Left cardiac atrium (tissue), 4 donors: ENCODE measurements around the gene SEPTIN10. TPM values are rescaled to one million over a fixed set of nuclear protein-coding genes. Genes with fewer than 3 reads are reported as not detected.
"Not testable (repeated sequence)": the region's sequence is repeated elsewhere in the genome, so short reads cannot be mapped to it uniquely, and the experiment has no call there.

Experiments used
- ATAC-seq, 2 donors: fragments of 200-7000 bp; cut with Tn5 transposase; one replicate each; pipeline ENCODE4 v1.9.1; 2020; ENCODE audit warnings: mild to moderate bottlenecking in 2 of 2, moderate library complexity in 2 of 2
- DNase-seq: peaks from one replicate; pipeline ENCODE4 v3.0.0-alpha.2; 2020
- intact Hi-C, 2 donors: fragments of 100-400 bp; cut with DNase I; formaldehyde crosslinking; loops; one replicate each; pipeline versions ENCODE4 v1.14.1 to v1.15.1; 2022 to 2023
- total RNA-seq, 2 donors: library from RNA; stranded (reverse); fragmentation: NEBNext Ultra II Directional; extraction: Animal tissue kit (Norgen Biotek cat#: 25700); gene quantifications; one replicate each; pipeline ENCODE4 v1.2.1, GENCODE V29; 2021
- donor health status: DM: no; HTN: yes; CAD: no.
- donor health status: DM: no; HTN: yes; CAD: no; lungs with severe emphysema.
- donor health status: DM: yes; HTN: yes; CAD: no.
- donor health status: Dilated cardiomyopathy.

The SEPTIN10 gene
- total RNA-seq, 2 donors from 2014 or later = 50.6 to 63.4 TPM

GRCh38 chr2:109560265-109560664 is 53.5 kb downstream of the SEPTIN10 start:
- ATAC-seq (no peak), DNase-seq (no peak)
- intact Hi-C loops = no loop called here

- peak in 1 of 2 donors; percentile 41 for ATAC-seq
- intact Hi-C loops = loop anchor here in 1 of 2 donors (10.0 kb wide), 1 partner anchor 47 kb away; no protein-coding TSS in a partner anchor
- DNase-seq = no peak
Observed at GRCh38 chr2:109558076-109558882, 55.5 kb downstream of the SEPTIN10 start.

DNA sequence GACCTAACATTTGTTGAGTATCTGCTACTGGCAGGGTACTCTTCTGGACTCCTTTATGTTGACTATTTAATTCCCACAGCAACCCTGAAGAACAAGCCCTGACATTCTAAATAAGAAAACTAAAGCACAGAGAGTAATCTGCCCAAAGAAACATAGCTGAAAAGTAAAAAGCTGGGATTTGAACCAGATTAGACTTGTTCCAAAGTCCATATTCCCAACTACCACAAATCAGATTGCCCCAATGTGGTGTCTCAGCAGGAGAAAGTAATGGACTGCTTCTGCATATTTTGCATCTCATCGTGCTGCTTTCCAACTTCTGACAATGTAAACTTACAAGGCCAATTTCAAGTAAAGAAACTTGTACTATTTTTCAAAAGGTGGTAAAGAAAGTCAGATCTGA is 56.5 kb downstream of the SEPTIN10 start:
- ATAC-seq (no peak), DNase-seq (no peak)
- intact Hi-C loops = loop anchor here in 1 of 2 donors (10.0 kb wide), 1 partner anchor 47 kb away; no protein-coding TSS in a partner anchor

DNA sequence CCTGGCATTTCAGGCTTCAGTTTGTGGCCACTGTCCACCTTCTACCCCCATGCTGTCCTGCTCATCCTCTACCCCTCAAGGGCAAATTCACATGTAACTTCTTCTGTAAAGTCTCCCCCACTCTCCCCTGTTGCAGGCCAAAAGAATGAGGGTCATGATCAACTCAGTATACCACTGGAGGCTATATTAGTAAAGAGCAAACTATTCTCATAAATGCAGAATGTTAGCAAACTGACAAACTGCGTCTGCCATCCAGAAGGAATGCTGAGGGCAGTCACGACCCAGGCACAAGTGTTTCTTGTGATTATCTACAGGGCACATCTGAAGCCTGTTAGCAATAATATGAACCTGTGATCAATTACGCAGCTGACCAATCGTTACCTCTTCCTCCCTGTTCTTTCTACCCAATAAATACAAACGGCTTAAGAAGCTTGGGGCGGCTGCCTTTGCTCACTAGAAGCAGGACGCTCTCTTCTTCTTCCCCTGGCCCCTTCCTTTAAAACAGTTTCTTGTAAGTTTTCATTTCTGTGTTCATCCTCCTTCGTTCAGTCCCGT is 58.3 kb downstream of the SEPTIN10 start:
- intact Hi-C loops = loop anchor here in 1 of 2 donors (10.0 kb wide), 1 partner anchor 49 kb away; no protein-coding TSS in a partner anchor
- ATAC-seq = no peak
- no peak for DNase-seq

- ATAC-seq (no peak), DNase-seq (no peak)
- intact Hi-C loops = loop anchor here in 1 of 2 donors (10.0 kb wide), 1 partner anchor 50 kb away; no protein-coding TSS in a partner anchor
Observed at GRCh38 chr2:109554758-109555157, 59.0 kb downstream of the SEPTIN10 start.

DNA sequence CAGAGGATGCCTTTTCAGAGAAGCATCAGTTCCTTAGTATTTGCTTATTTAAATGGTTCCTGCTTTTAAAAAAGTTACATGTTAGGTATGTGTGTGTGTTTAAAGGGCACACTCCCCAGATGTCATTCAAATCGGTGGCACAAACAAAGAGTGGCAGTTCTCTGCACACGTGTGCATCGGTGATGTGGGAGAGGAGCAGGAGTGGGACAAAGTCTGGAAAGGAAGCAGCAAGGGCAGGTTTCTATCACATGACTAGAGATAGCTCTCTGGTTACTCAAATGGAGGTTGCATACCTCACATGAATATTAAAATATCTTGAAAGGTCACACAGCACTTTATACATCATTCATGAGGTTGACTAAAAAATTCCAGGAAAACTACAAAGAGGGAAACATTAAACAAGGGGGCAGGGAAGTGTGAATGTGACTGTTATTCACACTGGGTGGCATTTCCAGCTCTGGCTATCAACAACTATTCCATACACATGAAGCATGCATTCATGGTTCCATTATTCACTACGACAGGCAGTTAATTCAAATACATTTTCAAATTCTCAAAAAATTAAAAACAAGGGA is 64.7 kb downstream of the SEPTIN10 start:
- intact Hi-C loops = loop anchor here in 1 of 2 donors (5.0 kb wide), 1 partner anchor 168 kb away; no protein-coding TSS in a partner anchor
- no peak for ATAC-seq
- DNase-seq = no peak

- ATAC-seq = no peak
- no peak for DNase-seq
- intact Hi-C loops = loop anchor here in 1 of 2 donors (2.0 to 5.0 kb wide), 2 partner anchors 170 to 184 kb away; no protein-coding TSS in a partner anchor
Observed at GRCh38 chr2:109547280-109547679, 66.5 kb downstream of the SEPTIN10 start.

DNA sequence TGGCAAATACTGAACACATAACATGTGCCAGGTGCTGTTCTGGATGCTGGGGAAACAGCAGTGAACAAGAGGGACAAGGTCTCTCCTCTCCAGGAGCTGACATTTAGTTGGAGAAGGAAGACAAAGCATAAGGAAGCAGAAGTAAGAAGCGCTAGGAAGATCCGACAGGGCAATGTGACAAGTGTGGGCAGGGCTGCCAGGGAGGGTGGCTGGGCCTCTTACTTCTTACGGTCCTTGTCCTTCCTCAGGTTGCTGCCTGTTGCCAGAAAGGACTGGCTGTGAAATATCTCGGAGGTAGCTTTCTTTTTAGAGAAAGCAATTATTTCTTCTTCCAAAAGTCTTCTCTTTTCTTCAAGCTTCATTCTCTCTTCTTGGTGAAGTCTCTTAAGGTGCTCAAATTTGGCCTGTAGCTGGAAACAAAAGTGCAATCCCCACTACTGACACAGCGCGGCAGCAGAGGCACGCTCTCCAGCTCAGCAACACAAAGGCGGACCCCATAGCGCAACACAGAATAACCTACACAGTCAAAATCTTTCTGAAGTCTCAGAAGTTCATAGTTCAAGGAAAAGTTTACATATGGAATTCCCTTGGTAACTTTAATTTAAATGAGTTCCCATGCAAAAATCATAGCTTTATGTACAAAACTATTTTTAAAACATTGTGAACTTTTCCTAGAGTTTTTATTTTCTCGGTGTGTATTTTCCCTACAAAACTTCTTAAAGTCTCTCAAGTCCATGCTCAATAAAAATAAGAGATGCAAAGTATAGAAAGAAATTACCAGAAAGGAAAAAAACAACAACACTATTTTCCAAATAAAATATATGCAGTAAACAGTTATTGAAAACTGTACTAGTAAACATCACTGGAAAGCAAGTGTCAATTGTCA is 67.7 kb downstream of the SEPTIN10 start:
- intact Hi-C loops = loop anchor here in 1 of 2 donors (2.0 to 5.0 kb wide), 2 partner anchors 171 to 185 kb away; no protein-coding TSS in a partner anchor
- peak; percentile 86 to 91 for ATAC-seq
- peak; percentile 64 for DNase-seq

GRCh38 chr2:109542384-109542783 is 71.4 kb downstream of the SEPTIN10 start:
- intact Hi-C loops = no loop called here

DNA sequence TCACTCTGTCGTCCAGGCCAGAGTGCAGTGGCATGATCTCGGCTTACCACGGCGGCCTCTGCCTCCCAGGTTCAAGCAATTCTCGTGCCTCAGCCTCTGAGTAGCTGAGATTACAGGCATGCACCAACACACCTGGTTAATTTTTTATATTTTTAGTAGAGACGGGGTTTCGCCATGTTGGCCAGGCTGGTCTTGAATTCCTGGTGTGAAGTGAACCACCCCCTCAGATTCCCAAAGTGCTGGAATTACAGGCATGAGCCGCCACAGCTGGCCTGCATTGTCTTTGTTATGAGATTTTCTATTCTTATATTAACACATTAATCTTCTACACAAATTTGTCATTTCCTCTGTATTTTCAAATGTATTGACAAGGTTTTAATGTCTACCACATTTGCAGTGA is 75.2 kb downstream of the SEPTIN10 start:
- intact Hi-C loops = no loop called here
- no peak for ATAC-seq
- no peak for DNase-seq

More at GRCh38 chr2:109542384-109542783, 71.4 kb downstream of the SEPTIN10 start:
- ATAC-seq (no peak), DNase-seq (no peak)

DNA sequence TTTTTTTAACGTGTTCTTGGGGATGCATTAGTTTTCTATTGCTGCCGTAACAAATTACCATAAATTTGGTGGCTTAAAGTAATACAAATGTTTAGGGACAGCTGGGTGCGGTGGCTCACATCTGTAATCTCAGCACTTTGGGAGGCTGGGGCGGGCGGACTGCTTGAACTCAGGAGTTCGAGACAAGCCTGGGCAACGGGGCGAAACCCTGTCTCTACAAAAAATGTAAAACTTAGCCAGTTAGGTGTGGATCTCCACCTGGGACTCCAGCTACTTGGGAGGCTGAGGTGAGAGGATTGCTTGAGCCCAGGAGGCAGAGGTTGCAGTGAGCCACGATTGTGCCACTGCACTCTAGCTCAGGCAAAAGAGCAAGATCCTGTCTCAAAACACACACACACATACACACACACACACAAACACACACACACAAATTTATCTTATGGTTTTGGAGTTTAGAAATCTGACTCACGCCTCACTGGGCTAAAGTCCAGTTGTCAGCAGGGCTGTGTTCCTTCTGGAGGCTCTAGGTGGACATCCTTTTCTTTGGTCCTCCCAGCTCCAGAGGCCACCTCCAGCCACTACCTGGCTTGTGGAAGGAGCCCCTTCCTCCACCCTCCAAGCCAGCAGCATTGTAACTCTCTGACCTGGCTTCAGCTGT is 76.1 kb downstream of the SEPTIN10 start:
- intact Hi-C loops = no loop called here
- DNase-seq (no peak), ATAC-seq (no peak)

DNA sequence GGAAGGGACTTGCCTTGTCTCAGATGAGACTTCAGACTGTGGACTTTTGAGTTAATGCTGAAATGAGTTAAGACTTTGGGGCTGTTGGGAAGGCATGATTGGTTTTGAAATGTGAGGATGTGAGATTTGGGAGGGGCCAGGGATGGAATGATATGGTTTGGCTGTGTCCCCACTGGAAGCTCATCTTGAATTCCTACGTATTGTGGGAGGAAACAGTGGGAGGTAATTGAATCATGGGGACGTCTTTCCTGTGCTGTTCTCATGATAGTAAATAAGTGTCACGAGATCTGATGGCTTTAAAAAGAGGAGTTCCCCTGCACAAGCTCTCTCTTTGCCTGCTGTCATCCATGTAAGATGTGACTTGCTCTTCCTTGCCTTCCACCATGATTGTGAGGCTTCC is 77.2 kb downstream of the SEPTIN10 start:
- DNase-seq, ATAC-seq, intact Hi-C loops: not testable (repeated sequence)

- DNase-seq = no peak
- peak in 1 of 2 donors; percentile 62 for ATAC-seq
- intact Hi-C loops = no loop called here
Observed at GRCh38 chr2:109535217-109535946, 78.4 kb downstream of the SEPTIN10 start.

DNA sequence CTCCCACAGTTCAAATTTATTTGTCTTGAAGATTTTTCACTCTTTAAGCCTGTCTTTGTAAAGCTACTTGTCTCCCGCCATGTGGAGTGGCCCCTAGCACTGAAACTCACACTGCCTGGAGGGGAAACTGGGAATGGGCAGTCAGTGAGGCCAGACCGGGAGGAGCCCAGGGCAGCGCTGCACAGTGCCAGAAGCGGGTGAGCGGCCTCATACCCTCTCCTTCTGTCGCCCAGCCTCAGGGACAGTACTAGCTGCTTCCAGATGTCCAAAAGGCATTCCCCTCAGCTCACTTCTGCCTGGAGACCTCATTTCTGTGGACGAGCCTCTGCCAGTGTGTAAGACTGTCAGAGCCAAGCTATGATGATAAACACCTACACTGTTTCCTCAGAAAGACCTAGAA is 79.9 kb downstream of the SEPTIN10 start:
- no peak for DNase-seq
- intact Hi-C loops = no loop called here
- no peak for ATAC-seq

- intact Hi-C loops = no loop called here
- ATAC-seq = no peak
- no peak for DNase-seq
Observed at GRCh38 chr2:109532728-109533076, 81.1 kb downstream of the SEPTIN10 start.

DNA sequence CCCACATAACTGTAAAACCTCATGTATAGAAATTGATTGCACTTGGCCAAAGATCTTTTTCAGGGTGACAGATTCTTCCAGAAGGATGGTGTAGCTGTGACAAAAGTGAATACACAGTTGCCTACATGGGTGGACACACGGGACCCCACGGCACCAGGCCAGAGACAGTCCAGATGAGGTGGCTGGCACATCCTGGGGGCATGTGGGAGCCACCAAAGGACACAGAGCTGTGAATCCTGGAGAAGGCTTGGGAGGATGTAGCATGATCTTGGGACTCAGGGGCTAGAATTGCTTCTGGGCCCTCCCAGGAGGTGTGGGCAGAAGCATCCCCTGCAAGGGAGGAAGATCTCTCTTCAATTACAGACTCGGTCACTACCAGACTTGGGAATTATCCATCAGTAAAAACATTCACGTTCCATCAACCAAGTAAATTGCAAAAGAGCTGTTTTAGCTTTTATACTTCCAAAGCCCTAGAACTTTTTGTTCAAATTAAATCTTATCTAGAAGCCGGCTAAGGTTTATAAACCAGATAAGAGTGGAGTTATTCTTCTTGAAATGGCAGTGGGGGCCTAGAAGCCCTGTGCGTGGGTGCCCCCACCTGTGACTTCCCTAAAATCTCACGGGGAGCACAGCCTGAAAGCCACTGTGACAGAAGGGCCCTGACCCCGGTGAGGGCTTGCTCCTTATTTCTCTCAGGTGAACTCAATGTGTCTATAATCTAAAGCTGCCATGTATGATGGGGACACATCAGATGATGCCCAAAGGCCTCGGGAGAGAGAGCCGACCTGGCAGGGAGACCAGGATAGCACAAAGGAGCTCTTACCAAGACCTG is 81.7 kb downstream of the SEPTIN10 start:
- intact Hi-C loops = no loop called here
- DNase-seq (no peak), ATAC-seq (no peak)

DNA sequence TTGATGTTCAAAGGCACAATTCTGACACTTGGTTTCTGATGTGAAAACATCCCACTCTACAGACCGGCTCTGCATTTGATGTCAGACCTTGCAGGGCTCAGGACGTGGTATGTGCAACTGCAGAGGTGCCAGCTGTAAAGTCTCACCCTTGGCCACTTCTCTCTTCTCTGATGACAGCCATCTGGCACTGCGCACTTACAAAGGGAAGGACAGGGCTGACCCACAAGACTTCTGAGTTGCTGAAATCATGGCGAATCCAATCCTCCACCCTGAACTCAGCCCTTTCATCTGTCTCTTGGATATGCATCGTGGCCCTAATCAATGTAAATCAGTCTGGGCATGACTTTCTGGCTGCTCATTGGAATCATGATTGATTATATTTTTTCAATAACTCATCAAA is 82.5 kb downstream of the SEPTIN10 start:
- DNase-seq (no peak), ATAC-seq (peak; percentile 19 to 41)
- intact Hi-C loops = no loop called here
